ENCODE results near the gene TMEM89.
A peak's percentile ranks its signal among the peaks of the same experiment; 100 is the strongest.

Gene TMEM89

GRCh38 chr3:48639944-48640606 is 18.5 kb upstream of the TMEM89 start:
- DNase-seq, result no peak
- H3K27ac ChIP-seq, result no peak overlapping the region
- no peak for TF ChIP-seq CTCF (IDR thresholded peaks at IDR 0.05)
- peaks cover 0 to 12% (median 9%) of the 10 kb centered on the region in 4 donors for H3K4me1 ChIP-seq
- no peaks in the 10 kb centered on the region for H3K9me3 ChIP-seq
- peaks cover 0 to 8% (median 0%) of the 10 kb centered on the region in 3 donors for H3K36me3 ChIP-seq
- no peak overlapping the region for H3K4me3 ChIP-seq
- intact Hi-C loops (cut with DNase I; ENCODE audit: low total_unique reads), result loop anchor here (10.0 kb wide), 1 partner anchor 175 kb away; a partner anchor contains a TSS
- no peaks in the 10 kb centered on the region for H3K27me3 ChIP-seq

GRCh38 chr3:48637305-48637704 is 15.7 kb upstream of the TMEM89 start:
- Histone ChIP-seq H3K27ac (no peak overlapping the region), H3K4me1 (peaks cover 0 to 35% (median 31%) of the 10 kb centered on the region in 4 donors), H3K36me3 (peaks cover 12 to 16% (median 12%) of the 10 kb centered on the region in 3 donors), H3K27me3 (no peaks in the 10 kb centered on the region), H3K9me3 (no peaks in the 10 kb centered on the region), H3K4me3 (no peak overlapping the region)
- intact Hi-C loops (cut with DNase I; ENCODE audit: low total_unique reads), result loop anchor here (10.0 kb wide), 1 partner anchor 173 kb away; a partner anchor contains a TSS
- DNase-seq, result no peak
- no peak for TF ChIP-seq CTCF (IDR thresholded peaks at IDR 0.05)

- H3K9me3 ChIP-seq, result no peaks in the 10 kb centered on the region
- intact Hi-C loops (cut with DNase I; ENCODE audit: low total_unique reads), result loop anchor here (10.0 kb wide), 1 partner anchor 171 kb away; a partner anchor contains a TSS
- TF ChIP-seq CTCF (IDR thresholded peaks at IDR 0.05), result no peak
- H3K4me3 ChIP-seq, result peak overlapping the region; percentile 78 to 90
- H3K36me3 ChIP-seq, result peaks cover 22 to 26% (median 23%) of the 10 kb centered on the region in 3 donors
- H3K4me1 ChIP-seq, result peaks cover 0 to 45% (median 36%) of the 10 kb centered on the region in 4 donors
- DNase-seq, result no peak
- H3K27ac ChIP-seq, result peak overlapping the region; percentile 83 to 85
- H3K27me3 ChIP-seq, result no peaks in the 10 kb centered on the region
Observed at GRCh38 chr3:48636149-48636655, 14.6 kb upstream of the TMEM89 start.

GRCh38 chr3:48635222-48636021 is 13.9 kb upstream of the TMEM89 start, which contains the start of gene SLC26A6:
Gene SLC26A6, minus strand, starts transcription at chr3:48635461. Its CDS starts 68 bp downstream, at chr3:48635393.
- H3K36me3 ChIP-seq, result peaks cover 30 to 34% (median 30%) of the 10 kb centered on the region in 3 donors
- H3K27me3 ChIP-seq, result no peaks in the 10 kb centered on the region
- intact Hi-C loops (cut with DNase I; ENCODE audit: low total_unique reads), result loop anchor here (10.0 kb wide), 1 partner anchor 171 kb away; a partner anchor contains a TSS
- peak; percentile 96 to 98 for DNase-seq
- peak within 1 kb of the TSS; percentile 83 to 85 for H3K27ac ChIP-seq
- H3K9me3 ChIP-seq, result no peaks in the 10 kb centered on the region
- peaks cover 0 to 47% (median 36%) of the 10 kb centered on the region in 4 donors for H3K4me1 ChIP-seq
- TF ChIP-seq CTCF (IDR thresholded peaks at IDR 0.05), result peak; percentile 37 to 50
- H3K4me3 ChIP-seq, result peak within 1 kb of the TSS; percentile 78 to 90

GRCh38 chr3:48634661-48635221 is 13.2 kb upstream of the TMEM89 start:
- Histone ChIP-seq H3K36me3 (peaks cover 37 to 40% (median 37%) of the 10 kb centered on the region in 3 donors), H3K4me3 (peak overlapping the region; percentile 78 to 90), H3K27me3 (no peaks in the 10 kb centered on the region), H3K9me3 (no peaks in the 10 kb centered on the region), H3K27ac (peak overlapping the region; percentile 83 to 85), H3K4me1 (peaks cover 0 to 47% (median 36%) of the 10 kb centered on the region in 4 donors)
- DNase-seq, result peak; percentile 53 to 86
- TF ChIP-seq CTCF (IDR thresholded peaks at IDR 0.05), result no peak
- intact Hi-C loops (cut with DNase I; ENCODE audit: low total_unique reads), result loop anchor here (10.0 kb wide), 1 partner anchor 170 kb away; a partner anchor contains a TSS
